IMR-90 (cell line): Measurements from ENCODE around the gene RIPOR2. TPM values are rescaled to one million over a fixed set of nuclear protein-coding genes. Genes with fewer than 3 reads are reported as not detected.

Source experiments
- ATAC-seq: fragments of 200-7000 bp; cut with Tn5 transposase; 2 replicates; pipeline ENCODE4 v1.9.1; 2020; ENCODE audit warnings: low read depth, mild to moderate bottlenecking, moderate library complexity
- BruUV-seq: library from RNA; stranded (reverse); fragments of 400-500 nt; replicated peaks from 2 replicates; lab custom pipeline; 2021; lab: Mats Ljungman, UMichigan
- CTCF ChIA-PET: fragments of 300-600 bp; formaldehyde crosslinking; extraction: SDS; loops from one replicate; lab custom pipeline; 2021; ENCODE audit warnings: antibody characterized with exemption; lab: Yijun Ruan, JAX
- POLR2A ChIA-PET: fragments of 300-600 bp; sonication (Branson Sonifier 250); formaldehyde crosslinking; loops from one replicate; lab custom pipeline; 2022; ENCODE audit warnings: antibody characterized with exemption; ENCODE audit not compliant: unreplicated experiment; lab: Charles Lee
- DNase-seq: peaks from one replicate; pipeline ENCODE4 v3.0.0; 2013
- H2AFZ ChIP-seq: replicated peaks from 2 replicates; pipeline ENCODE3; 2013; ENCODE audit warnings: low read length, mild to moderate bottlenecking; ENCODE audit not compliant: poor library complexity
- H2AK5ac ChIP-seq: 2 replicates; pipeline ENCODE4 v1.6.1; 2013; ENCODE audit warnings: low read depth, low read length, inconsistent platforms
- H2AK9ac ChIP-seq: replicated peaks from 2 replicates; pipeline ENCODE3; 2013; ENCODE audit warnings: mild to moderate bottlenecking, low read depth, low read length, moderate library complexity; ENCODE audit not compliant: poor library complexity
- H2BK120ac ChIP-seq: 2 replicates; pipeline ENCODE4 v1.6.1; 2013; ENCODE audit warnings: low read depth, low read length, inconsistent platforms
- H2BK15ac ChIP-seq: 3 replicates; pipeline ENCODE4 v1.6.1; 2013; ENCODE audit warnings: low read depth, low read length, inconsistent platforms
- H2BK20ac ChIP-seq: 2 replicates; pipeline ENCODE4 v1.6.1; 2013; ENCODE audit warnings: low read depth, mild to moderate bottlenecking, inconsistent platforms, low read length, moderate library complexity
- H2BK5ac ChIP-seq: 2 replicates; pipeline ENCODE4 v1.6.1; 2013; ENCODE audit warnings: mild to moderate bottlenecking, low read depth, low read length, inconsistent platforms; ENCODE audit not compliant: poor library complexity, severe bottlenecking
- H3K14ac ChIP-seq: replicated peaks from 2 replicates; pipeline ENCODE4 v1.6.1; 2013; ENCODE audit warnings: low read depth, low read length, inconsistent platforms
- H3K18ac ChIP-seq: 2 replicates; pipeline ENCODE4 v1.6.1; 2013; ENCODE audit warnings: low read depth, low read length, control low read depth
- H3K23ac ChIP-seq: 2 replicates; pipeline ENCODE4 v1.6.1; 2013; ENCODE audit warnings: low read depth, low read length, inconsistent platforms
- H3K27ac ChIP-seq: 2 replicates; pipeline ENCODE4 v1.5.1; 2013; ENCODE audit warnings: mild to moderate bottlenecking, control low read depth, low read length; ENCODE audit not compliant: insufficient read depth
- H3K27me3 ChIP-seq: 2 replicates; pipeline ENCODE4 v1.6.1; 2013; ENCODE audit warnings: low read length; ENCODE audit not compliant: control insufficient read depth, insufficient read depth
- H3K36me3 ChIP-seq: 2 replicates; pipeline ENCODE4 v1.6.1; 2013; ENCODE audit warnings: low read length, mixed read lengths; ENCODE audit not compliant: control insufficient read depth, insufficient read depth
- H3K4ac ChIP-seq: 2 replicates; pipeline ENCODE4 v1.6.1; 2013; ENCODE audit warnings: low read depth, low read length, inconsistent platforms
- H3K4me1 ChIP-seq: 2 replicates; pipeline ENCODE4 v1.6.1; 2013; ENCODE audit warnings: low read length, mixed read lengths; ENCODE audit not compliant: control insufficient read depth, insufficient read depth
- H3K4me2 ChIP-seq: 2 replicates; pipeline ENCODE4 v1.6.1; 2013; ENCODE audit warnings: low read depth, mild to moderate bottlenecking, control low read depth, low read length, moderate library complexity
- H3K4me3 ChIP-seq: 2 replicates; pipeline ENCODE4 v1.5.1; 2013; ENCODE audit warnings: low read depth, mild to moderate bottlenecking, control low read depth, low read length, moderate library complexity; ENCODE audit not compliant: insufficient read depth
- H3K56ac ChIP-seq: 2 replicates; pipeline ENCODE4 v1.6.1; 2013; ENCODE audit warnings: low read length, inconsistent platforms; ENCODE audit not compliant: insufficient read depth; ENCODE audit errors: extremely low read depth
- H3K79me1 ChIP-seq, 2 experiments: 2 replicates each; pipeline ENCODE4 v1.6.1; 2013; ENCODE audit warnings: low read length in 2 of 2, inconsistent platforms in 1 of 2, low read depth in 1 of 2
- H3K9ac ChIP-seq: 2 replicates; pipeline ENCODE4 v1.6.1; 2013; ENCODE audit warnings: low read depth, low read length, control low read depth
- H3K9me1 ChIP-seq: 2 replicates; pipeline ENCODE4 v1.6.1; 2013; ENCODE audit warnings: low read length, inconsistent platforms; ENCODE audit not compliant: insufficient read depth
- H3K9me3 ChIP-seq: 2 replicates; pipeline ENCODE4 v1.6.1; 2013; ENCODE audit warnings: low read length; ENCODE audit not compliant: control insufficient read depth, insufficient read depth
- H4K20me1 ChIP-seq: 2 replicates; pipeline ENCODE4 v1.6.1; 2013; ENCODE audit warnings: low read length, inconsistent platforms; ENCODE audit not compliant: insufficient read depth
- H4K5ac ChIP-seq: 2 replicates; pipeline ENCODE4 v1.6.1; 2013; ENCODE audit warnings: mild to moderate bottlenecking, low read depth, low read length, control low read depth
- H4K8ac ChIP-seq, 2 experiments: 2 replicates each; pipeline ENCODE4 v1.6.1; 2013; ENCODE audit warnings: low read depth in 2 of 2, low read length in 2 of 2, control low read depth in 1 of 2, inconsistent platforms in 1 of 2
- H4K91ac ChIP-seq: 2 replicates; pipeline ENCODE4 v1.6.1; 2013; ENCODE audit warnings: low read depth, low read length, inconsistent platforms; ENCODE audit not compliant: insufficient read depth
- BHLHE40 ChIP-seq: fragments of 150-350 bp; IDR thresholded peaks from 2 replicates; pipeline ENCODE4 v1.6.1; 2016; ENCODE audit warnings: mild to moderate bottlenecking, low read depth, low read length
- CEBPB ChIP-seq: IDR thresholded peaks from 2 replicates; pipeline ENCODE4 v1.6.1; 2012; ENCODE audit warnings: low read depth, low read length, improper control_type of control experiment
- CHD1 ChIP-seq: IDR thresholded peaks from 2 replicates; pipeline ENCODE4 v1.6.1; 2012; ENCODE audit warnings: low read depth, low read length, improper control_type of control experiment
- CTCF ChIP-seq: conservative IDR thresholded peaks from 2 replicates; pipeline ENCODE4 v1.5.1; 2012; ENCODE audit warnings: mild to moderate bottlenecking, low read depth, low read length, improper control_type of control experiment
- ELK1 ChIP-seq: fragments of 150-350 bp; IDR thresholded peaks from 2 replicates; pipeline ENCODE4 v1.6.1; 2016; ENCODE audit warnings: low read depth, mild to moderate bottlenecking, low read length, moderate library complexity, borderline replicate concordance
- FOS ChIP-seq: fragments of 150-350 bp; IDR thresholded peaks from 2 replicates; pipeline ENCODE4 v1.6.1; 2016; ENCODE audit warnings: low read depth, low read length
- MAFK ChIP-seq: IDR thresholded peaks from 2 replicates; pipeline ENCODE4 v1.6.1; 2012; ENCODE audit warnings: low read depth, low read length, improper control_type of control experiment
- MXI1 ChIP-seq: IDR thresholded peaks from 2 replicates; pipeline ENCODE4 v1.6.1; 2012; ENCODE audit warnings: low read depth, mild to moderate bottlenecking, low read length, moderate library complexity, borderline replicate concordance
- POLR2A ChIP-seq: IDR thresholded peaks from 2 replicates; pipeline ENCODE4 v1.6.1; 2012; ENCODE audit warnings: mild to moderate bottlenecking, low read depth, low read length
- RAD21 ChIP-seq: IDR thresholded peaks from 2 replicates; pipeline ENCODE4 v1.6.1; 2012; ENCODE audit warnings: low read length, improper control_type of control experiment
- RCOR1 ChIP-seq: IDR thresholded peaks from 2 replicates; pipeline ENCODE4 v1.6.1; 2012; ENCODE audit warnings: mild to moderate bottlenecking, low read length, improper control_type of control experiment; ENCODE audit not compliant: insufficient replicate concordance
- RFX5 ChIP-seq: IDR thresholded peaks from 2 replicates; pipeline ENCODE4 v1.8.0; 2012; ENCODE audit warnings: low read depth, mild to moderate bottlenecking, low read length, moderate library complexity
- SMC3 ChIP-seq: fragments of 150-350 bp; IDR thresholded peaks from 2 replicates; pipeline ENCODE4 v1.6.1; 2016; ENCODE audit warnings: low read depth, mild to moderate bottlenecking, antibody characterized with exemption, low read length, moderate library complexity
- USF2 ChIP-seq: fragments of 150-350 bp; IDR thresholded peaks from 2 replicates; pipeline ENCODE4 v1.6.1; 2017; ENCODE audit warnings: mild to moderate bottlenecking, antibody characterized with exemption, low read length, low read depth
- WGBS, 2 experiments: methylation state at CpG; one replicate each; pipeline versions ENCODE4 v1.1.5 to v1.1.7; 2013; ENCODE audit warnings: missing lambda C conversion rate in 2 of 2; ENCODE audit not compliant: insufficient read length in 1 of 2; ENCODE audit errors: extremely low coverage in 2 of 2; 5-methylcytosine and 5-hydroxymethylcytosine counted together
- dilution Hi-C: fragments of 300-500 bp; cut with HindIII; formaldehyde crosslinking; loops from one replicate; pipeline ENCODE4 v1.14.3; 2018; ENCODE audit warnings: low sequenced_read_pairs; ENCODE audit not compliant: unreplicated experiment
- in situ Hi-C: fragments of 300-500 bp; cut with MboI; formaldehyde crosslinking; loops from 3 replicates; pipeline ENCODE4 v1.14.3; 2019; ENCODE audit warnings: low sequenced_read_pairs, inconsistent platforms, mixed read lengths
- intact Hi-C: fragments of 100-400 bp; cut with micrococcal nuclease; formaldehyde crosslinking; loops from 2 replicates; pipeline ENCODE4 v1.10.0; 2022
- polyA plus RNA-seq, 3 experiments: library from polyadenylated mRNA; depleted of rRNA; stranded (reverse); fragments of >200 nt; gene quantifications; 2 replicates each; pipeline ENCODE4 v1.2.3, GENCODE V29; 2012; ENCODE audit warnings: low replicate concordance in 1 of 3
- total RNA-seq: library from RNA; depleted of rRNA; stranded (reverse); fragments of >200 nt; gene quantifications from 2 replicates; pipeline ENCODE4 v1.2.3, GENCODE V29; 2012

Gene RIPOR2
- total and polyA plus RNA-seq, 2 of the 4 experiments (the other 2 are of a cell fraction) = 1.1 to 1.2 TPM

GRCh38 chr6:24887545-24888140 is 48.1 kb downstream of the RIPOR2 start:
- no peak overlapping the region for H2BK120ac ChIP-seq
- H2AFZ ChIP-seq = no peak overlapping the region
- in situ Hi-C loops = no loop called here
- intact Hi-C loops = no loop called here
- BruUV-seq = no TSS peak
- peaks cover 8% of the 10 kb centered on the region for H3K4me1 ChIP-seq
- ChIA-PET POLR2A (no interaction called here), CTCF (interaction anchor here (1.7 kb wide), 1 partner anchor 12 kb away, joined by 11 read pairs; no protein-coding TSS in a partner anchor)
- H4K91ac ChIP-seq = no peak overlapping the region
- no peak overlapping the region for H3K4me2 ChIP-seq
- TF ChIP-seq MXI1 (no peak), RFX5 (no peak), CEBPB (no peak), ELK1 (no peak), RCOR1 (no peak), CTCF (no peak), FOS (no peak), USF2 (no peak), POLR2A (no peak), RAD21 (no peak), MAFK (no peak), BHLHE40 (no peak), SMC3 (no peak), CHD1 (no peak)
- no peak overlapping the region for H2BK5ac ChIP-seq
- H3K79me1 ChIP-seq = peaks cover 0 to 11% of the 10 kb centered on the region in 2 experiments; a peak in 3 of 4 replicates
- no peak overlapping the region for H3K18ac ChIP-seq
- no CpG with 5 or more reads among the region's 3 CpGs for WGBS, 2 experiments
- H3K27ac ChIP-seq = no peak overlapping the region
- DNase-seq = no peak
- no peak overlapping the region for H2AK9ac ChIP-seq
- dilution Hi-C loops = no loop called here
- H3K4ac ChIP-seq = no peak overlapping the region
- H2BK15ac ChIP-seq = no peak overlapping the region
- no peak overlapping the region for H2BK20ac ChIP-seq
- no peaks in the 10 kb centered on the region for H3K36me3 ChIP-seq
- no peak overlapping the region for H4K8ac ChIP-seq
- H3K9ac ChIP-seq = no peak overlapping the region
- no peak overlapping the region for H3K23ac ChIP-seq
- no peak overlapping the region for H2AK5ac ChIP-seq
- no peaks in the 10 kb centered on the region for H3K27me3 ChIP-seq
- no peaks in the 10 kb centered on the region for H3K9me3 ChIP-seq
- no peak overlapping the region for H3K14ac ChIP-seq
- H4K5ac ChIP-seq = no peak overlapping the region
- H3K4me3 ChIP-seq = no peak overlapping the region
- no peaks in the 10 kb centered on the region; the same call in 1 of the 2 replicates for H3K9me1 ChIP-seq
- no peaks in the 10 kb centered on the region for H4K20me1 ChIP-seq
- ATAC-seq = no peak
- H3K56ac ChIP-seq = no peak overlapping the region
